ENCODE measurements around the gene MEOX2. TPM values are rescaled to one million over a fixed set of nuclear protein-coding genes. Genes with fewer than 3 reads are reported as not detected.

The MEOX2 gene
- total RNA-seq, 1 donor from 2014 or later, result not detected

GRCh38 chr7:15610503-15610902 lies 76.0 kb downstream of the MEOX2 start:
- Mint-ChIP-seq H3K4me1 (peaks cover 16% of the 10 kb centered on the region), H3K27ac (no peak overlapping the region), H3K27me3 (ENCODE audit: insufficient read depth, low read depth) (no peaks in the 10 kb centered on the region), H3K4me3 (no peak overlapping the region), H3K9me3 (no peaks in the 10 kb centered on the region), H3K36me3 (no peaks in the 10 kb centered on the region)
- Histone ChIP-seq H2AFZ (replicated peaks) (no peak overlapping the region), H3K9me3 (ENCODE audit: low read depth) (no peaks in the 10 kb centered on the region), H3K27ac (no peak overlapping the region), H4K20me1 (ENCODE audit: low read depth) (no peaks in the 10 kb centered on the region), H3K27me3 (no peaks in the 10 kb centered on the region), H3K4me2 (no peak overlapping the region), H3K36me3 (no peaks in the 10 kb centered on the region), H3K4me1 (no peaks in the 10 kb centered on the region), H3K9ac (no peak overlapping the region), H3K4me3 (no peak overlapping the region), H3F3A (ENCODE audit: low read depth) (no peaks in the 10 kb centered on the region), H3K79me2 (ENCODE audit: low read depth) (no peaks in the 10 kb centered on the region)
- TF ChIP-seq EZH2phosphoT487 (IDR thresholded peaks at IDR 0.05) (no peak), EZH2 (IDR thresholded peaks at IDR 0.05) (no peak), CTCF (IDR thresholded peaks at IDR 0.05) (no peak)
- DNase-seq (ENCODE audit: low spot score), result no peak

GRCh38 chr7:15609287-15609686 lies 77.2 kb downstream of the MEOX2 start:
- no peaks in the 10 kb centered on the region for H3K4me1 ChIP-seq
- Mint-ChIP-seq H3K4me3 (no peak overlapping the region), H3K9me3 (no peaks in the 10 kb centered on the region), H3K27ac (no peak overlapping the region), H3K4me1 (peaks cover 16% of the 10 kb centered on the region), H3K36me3 (no peaks in the 10 kb centered on the region), H3K27me3 (ENCODE audit: insufficient read depth, low read depth) (no peaks in the 10 kb centered on the region)
- H3K9ac ChIP-seq, result no peak overlapping the region
- no peaks in the 10 kb centered on the region for H3F3A ChIP-seq (ENCODE audit: low read depth)
- DNase-seq (ENCODE audit: low spot score), result no peak
- H3K9me3 ChIP-seq (ENCODE audit: low read depth), result no peaks in the 10 kb centered on the region
- no peak overlapping the region for H3K27ac ChIP-seq
- H4K20me1 ChIP-seq (ENCODE audit: low read depth), result no peaks in the 10 kb centered on the region
- H2AFZ ChIP-seq (replicated peaks), result no peak overlapping the region
- H3K4me2 ChIP-seq, result no peak overlapping the region
- no peaks in the 10 kb centered on the region for H3K36me3 ChIP-seq
- no peaks in the 10 kb centered on the region for H3K27me3 ChIP-seq
- no peaks in the 10 kb centered on the region for H3K79me2 ChIP-seq (ENCODE audit: low read depth)
- TF ChIP-seq CTCF (IDR thresholded peaks at IDR 0.05), result no peak
- TF ChIP-seq EZH2 (IDR thresholded peaks at IDR 0.05), result no peak
- no peak for TF ChIP-seq EZH2phosphoT487 (IDR thresholded peaks at IDR 0.05)
- H3K4me3 ChIP-seq, result no peak overlapping the region

GRCh38 chr7:15607529-15608210 lies 78.8 kb downstream of the MEOX2 start:
- H3K27me3 Mint-ChIP-seq (ENCODE audit: insufficient read depth, low read depth), result no peaks in the 10 kb centered on the region
- TF ChIP-seq EZH2 (IDR thresholded peaks at IDR 0.05) (no peak), CTCF (IDR thresholded peaks at IDR 0.05) (no peak), EZH2phosphoT487 (IDR thresholded peaks at IDR 0.05) (no peak)
- peaks cover 12% of the 10 kb centered on the region for H3K4me1 Mint-ChIP-seq
- Histone ChIP-seq H3K4me1 (no peaks in the 10 kb centered on the region), H3K4me3 (no peak overlapping the region), H4K20me1 (ENCODE audit: low read depth) (no peaks in the 10 kb centered on the region), H2AFZ (replicated peaks) (peak overlapping the region; percentile 60), H3K9me3 (ENCODE audit: low read depth) (no peaks in the 10 kb centered on the region), H3K27me3 (no peaks in the 10 kb centered on the region), H3K36me3 (no peaks in the 10 kb centered on the region), H3F3A (ENCODE audit: low read depth) (no peaks in the 10 kb centered on the region), H3K9ac (no peak overlapping the region), H3K79me2 (ENCODE audit: low read depth) (no peaks in the 10 kb centered on the region), H3K27ac (no peak overlapping the region), H3K4me2 (peak overlapping the region; percentile 28)
- no peak overlapping the region for H3K27ac Mint-ChIP-seq
- no peak for DNase-seq (ENCODE audit: low spot score)
- H3K36me3 Mint-ChIP-seq, result no peaks in the 10 kb centered on the region
- H3K4me3 Mint-ChIP-seq, result no peak overlapping the region
- no peaks in the 10 kb centered on the region for H3K9me3 Mint-ChIP-seq
